Progenitor cell of endocrine pancreas (in vitro differentiated cells): Measurements from ENCODE around the gene ITGAL. TPM values are rescaled to one million over a fixed set of nuclear protein-coding genes. Genes with fewer than 3 reads are reported as not detected.

Experiments used
- DNase-seq: peaks from one replicate; pipeline ENCODE4 v3.0.0; 2021; ENCODE audit warnings: low spot score; ENCODE audit not compliant: unreplicated experiment
- H3K27ac Mint-ChIP-seq: 2 replicates; pipeline ENCODE4 v1.8.0; 2021; ENCODE audit warnings: mild to moderate bottlenecking, moderate library complexity, mixed read lengths
- H3K27me3 Mint-ChIP-seq: 2 replicates; pipeline ENCODE4 v1.8.0; 2021; ENCODE audit warnings: mixed read lengths
- H3K36me3 Mint-ChIP-seq: 2 replicates; pipeline ENCODE4 v1.8.0; 2022; ENCODE audit warnings: mixed read lengths; ENCODE audit not compliant: insufficient read depth
- H3K4me1 Mint-ChIP-seq: 2 replicates; pipeline ENCODE4 v1.8.0; 2021; ENCODE audit warnings: low read depth, mixed read lengths
- H3K4me3 Mint-ChIP-seq: 2 replicates; pipeline ENCODE4 v1.8.0; 2021; ENCODE audit warnings: low read depth, mild to moderate bottlenecking, moderate library complexity, mixed read lengths
- H3K9me3 Mint-ChIP-seq: 2 replicates; pipeline ENCODE4 v1.8.0; 2021; ENCODE audit warnings: low read depth, mixed read lengths
- total RNA-seq: library from RNA; stranded (reverse); gene quantifications from 2 replicates; pipeline ENCODE4 v1.2.1, GENCODE V29; 2021
- TF ChIP-seq, protein P1 (sequence below): fragments of 200-600 bp; sonication (generic); IDR thresholded peaks from one replicate; pipeline ENCODE4 v1.5.0; 2021; ENCODE audit warnings: antibody characterized with exemption, mild to moderate bottlenecking; ENCODE audit not compliant: unreplicated experiment

The ITGAL gene
- total RNA-seq, 1 donor from 2014 or later: 0.53 TPM

- no peak overlapping the region for H3K27ac Mint-ChIP-seq
- H3K4me1 Mint-ChIP-seq: peaks cover 4% of the 10 kb centered on the region
- TF ChIP-seq, protein P1, sequence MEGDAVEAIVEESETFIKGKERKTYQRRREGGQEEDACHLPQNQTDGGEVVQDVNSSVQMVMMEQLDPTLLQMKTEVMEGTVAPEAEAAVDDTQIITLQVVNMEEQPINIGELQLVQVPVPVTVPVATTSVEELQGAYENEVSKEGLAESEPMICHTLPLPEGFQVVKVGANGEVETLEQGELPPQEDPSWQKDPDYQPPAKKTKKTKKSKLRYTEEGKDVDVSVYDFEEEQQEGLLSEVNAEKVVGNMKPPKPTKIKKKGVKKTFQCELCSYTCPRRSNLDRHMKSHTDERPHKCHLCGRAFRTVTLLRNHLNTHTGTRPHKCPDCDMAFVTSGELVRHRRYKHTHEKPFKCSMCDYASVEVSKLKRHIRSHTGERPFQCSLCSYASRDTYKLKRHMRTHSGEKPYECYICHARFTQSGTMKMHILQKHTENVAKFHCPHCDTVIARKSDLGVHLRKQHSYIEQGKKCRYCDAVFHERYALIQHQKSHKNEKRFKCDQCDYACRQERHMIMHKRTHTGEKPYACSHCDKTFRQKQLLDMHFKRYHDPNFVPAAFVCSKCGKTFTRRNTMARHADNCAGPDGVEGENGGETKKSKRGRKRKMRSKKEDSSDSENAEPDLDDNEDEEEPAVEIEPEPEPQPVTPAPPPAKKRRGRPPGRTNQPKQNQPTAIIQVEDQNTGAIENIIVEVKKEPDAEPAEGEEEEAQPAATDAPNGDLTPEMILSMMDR: no peak
- H3K9me3 Mint-ChIP-seq: no peaks in the 10 kb centered on the region
- DNase-seq: no peak
- no peaks in the 10 kb centered on the region for H3K36me3 Mint-ChIP-seq
- H3K4me3 Mint-ChIP-seq: no peak overlapping the region
- no peaks in the 10 kb centered on the region for H3K27me3 Mint-ChIP-seq
These were observed 13.4 kb downstream of the ITGAL start for GRCh38 chr16:30485818-30486436.

DNA sequence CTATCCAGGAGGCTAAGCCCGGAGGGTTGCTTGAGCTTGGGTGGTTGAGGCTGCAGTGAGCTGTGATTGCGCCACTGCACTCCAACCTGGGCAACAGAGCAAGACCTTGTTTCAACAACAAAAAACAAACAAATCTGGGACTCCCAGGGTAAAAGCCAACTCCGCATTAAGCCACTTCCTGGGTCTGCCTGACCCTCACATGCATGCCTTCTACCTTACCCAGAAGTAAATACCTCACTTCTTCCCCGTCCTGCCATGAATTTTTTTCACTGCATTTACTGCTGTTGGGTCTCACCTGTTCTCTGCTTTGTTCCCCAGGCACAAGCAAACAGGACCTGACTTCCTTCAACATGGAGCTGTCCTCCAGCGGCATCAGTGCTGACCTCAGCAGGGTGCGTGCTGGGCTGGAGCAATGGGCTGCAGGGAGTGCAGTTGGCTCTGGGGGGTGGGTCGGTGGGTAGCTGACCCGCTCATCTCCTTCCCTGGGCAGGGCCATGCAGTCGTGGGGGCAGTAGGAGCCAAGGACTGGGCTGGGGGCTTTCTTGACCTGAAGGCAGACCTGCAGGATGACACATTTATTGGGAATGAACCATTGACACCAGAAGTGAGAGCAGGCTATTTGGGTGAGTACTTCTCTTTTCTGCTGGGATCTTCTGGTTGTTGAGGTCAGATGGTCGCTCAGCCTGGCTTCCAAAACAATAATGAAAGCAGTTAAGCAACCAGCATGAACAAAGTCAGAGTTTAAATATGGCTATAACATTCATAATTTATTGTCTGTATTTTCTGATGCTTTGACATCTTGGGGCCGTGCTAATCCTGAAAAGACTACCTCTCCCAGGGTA lies 16.4 kb downstream of the ITGAL start:
- H3K27ac Mint-ChIP-seq: no peak overlapping the region
- H3K27me3 Mint-ChIP-seq: no peaks in the 10 kb centered on the region
- H3K36me3 Mint-ChIP-seq: no peaks in the 10 kb centered on the region
- DNase-seq: peak; percentile 13
- no peaks in the 10 kb centered on the region for H3K9me3 Mint-ChIP-seq
- TF ChIP-seq, protein P1: no peak
- H3K4me1 Mint-ChIP-seq: peaks cover 4% of the 10 kb centered on the region
- no peak overlapping the region for H3K4me3 Mint-ChIP-seq

DNA sequence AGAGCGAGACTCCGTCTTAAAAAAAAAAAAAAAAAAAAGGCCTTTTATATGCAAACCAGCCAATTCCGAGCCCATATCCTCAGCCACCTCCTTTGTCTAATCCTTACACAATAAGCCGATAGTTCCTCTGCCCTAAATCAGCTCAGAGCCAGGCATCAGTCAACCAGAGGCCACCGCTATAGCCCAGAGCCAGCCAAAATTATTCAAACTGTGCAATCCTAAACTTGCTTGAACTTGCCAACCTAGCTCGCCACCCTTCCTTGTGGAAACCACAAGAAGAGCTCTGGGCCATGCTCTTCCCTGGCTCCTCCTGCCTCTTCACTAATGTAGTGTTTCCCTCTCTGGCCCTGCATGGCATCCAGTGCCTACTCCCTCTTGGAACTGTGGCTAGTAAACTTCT lies 17.7 kb downstream of the ITGAL start:
- no peaks in the 10 kb centered on the region for H3K36me3 Mint-ChIP-seq
- no peak overlapping the region for H3K27ac Mint-ChIP-seq
- H3K9me3 Mint-ChIP-seq: no peaks in the 10 kb centered on the region
- no peak overlapping the region for H3K4me3 Mint-ChIP-seq
- peaks cover 4% of the 10 kb centered on the region for H3K4me1 Mint-ChIP-seq
- no peak for DNase-seq
- H3K27me3 Mint-ChIP-seq: peaks cover 4% of the 10 kb centered on the region
- TF ChIP-seq, protein P1: no peak

DNA sequence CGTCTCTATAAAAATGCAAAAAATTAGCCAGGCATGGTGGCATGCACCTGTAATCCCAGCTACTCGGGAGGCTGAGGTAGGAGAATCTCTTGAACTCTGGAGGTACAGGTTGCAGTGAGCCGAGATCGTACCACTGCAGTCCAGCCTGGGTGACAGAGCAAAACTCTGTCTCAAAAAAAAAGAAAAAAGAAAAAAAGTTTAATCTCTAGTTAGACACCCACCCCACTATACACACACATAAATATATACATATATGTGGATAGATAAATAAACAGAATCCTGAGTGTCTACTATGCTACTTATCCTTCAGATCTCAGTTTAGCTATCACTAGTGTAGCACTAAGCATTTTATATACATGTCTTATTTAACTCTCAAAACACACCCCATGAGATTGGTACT lies 18.7 kb downstream of the ITGAL start:
- no peak for DNase-seq
- TF ChIP-seq, protein P1: no peak
- H3K36me3 Mint-ChIP-seq: no peaks in the 10 kb centered on the region
- no peaks in the 10 kb centered on the region for H3K9me3 Mint-ChIP-seq
- peaks cover 4% of the 10 kb centered on the region for H3K4me1 Mint-ChIP-seq
- peaks cover 4% of the 10 kb centered on the region for H3K27me3 Mint-ChIP-seq
- H3K4me3 Mint-ChIP-seq: no peak overlapping the region
- no peak overlapping the region for H3K27ac Mint-ChIP-seq

- TF ChIP-seq, protein P1: no peak
- Mint-ChIP-seq H3K27me3 (peaks cover 4% of the 10 kb centered on the region), H3K27ac (no peak overlapping the region), H3K9me3 (no peaks in the 10 kb centered on the region), H3K36me3 (no peaks in the 10 kb centered on the region), H3K4me3 (no peak overlapping the region), H3K4me1 (peaks cover 4% of the 10 kb centered on the region)
- DNase-seq: no peak
These were observed 19.3 kb downstream of the ITGAL start for GRCh38 chr16:30491744-30492308.
